HG03378 (cell line): ENCODE results near the gene LURAP1L.

Experiments used
- ATAC-seq: cut with Tn5 transposase; IDR thresholded peaks from one replicate; pipeline ENCODE4 v1.9.1; 2021; ENCODE audit warnings: mild to moderate bottlenecking, moderate library complexity; ENCODE audit not compliant: unreplicated experiment

The LURAP1L gene

DNA sequence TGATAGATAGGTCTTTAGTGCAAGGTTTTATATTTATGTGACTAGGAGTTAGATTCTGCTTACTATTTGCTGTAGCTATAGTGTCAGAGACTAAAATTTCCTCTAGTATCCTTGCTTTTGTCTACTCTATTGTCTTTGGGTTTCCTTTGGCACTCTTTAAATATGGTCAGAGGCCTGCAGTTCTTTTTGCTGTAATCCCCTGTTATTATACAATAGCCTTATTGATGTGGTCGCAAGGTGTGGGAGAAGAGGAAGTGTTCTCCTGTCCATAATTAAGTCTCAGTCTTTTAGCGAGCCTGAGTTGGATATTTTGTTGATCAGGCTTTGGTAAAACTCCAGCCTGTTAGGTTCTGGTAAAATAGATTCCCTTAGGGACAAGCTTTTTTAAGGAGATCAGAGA lies 34.9 kb downstream of the LURAP1L start:
- ATAC-seq: no peak

DNA sequence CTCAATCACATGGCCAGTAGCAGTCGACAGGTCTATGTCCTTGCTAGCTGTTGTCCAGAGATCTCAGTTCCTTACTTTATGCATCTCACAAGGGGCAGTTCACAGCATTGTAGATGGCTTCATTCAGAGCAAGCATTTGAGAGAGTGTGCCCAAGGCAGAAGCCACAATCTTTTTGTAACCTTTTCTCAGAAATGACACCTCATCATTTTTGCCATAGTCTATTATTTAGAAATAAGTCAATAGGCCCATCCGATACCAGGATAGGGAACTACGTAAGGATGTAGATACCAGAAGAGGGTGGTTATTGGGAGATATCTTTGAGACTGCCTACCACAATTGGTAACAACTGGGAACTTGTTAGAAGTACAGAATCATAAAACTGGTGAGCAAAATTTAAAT lies 37.1 kb downstream of the LURAP1L start:
- no peak for ATAC-seq

DNA sequence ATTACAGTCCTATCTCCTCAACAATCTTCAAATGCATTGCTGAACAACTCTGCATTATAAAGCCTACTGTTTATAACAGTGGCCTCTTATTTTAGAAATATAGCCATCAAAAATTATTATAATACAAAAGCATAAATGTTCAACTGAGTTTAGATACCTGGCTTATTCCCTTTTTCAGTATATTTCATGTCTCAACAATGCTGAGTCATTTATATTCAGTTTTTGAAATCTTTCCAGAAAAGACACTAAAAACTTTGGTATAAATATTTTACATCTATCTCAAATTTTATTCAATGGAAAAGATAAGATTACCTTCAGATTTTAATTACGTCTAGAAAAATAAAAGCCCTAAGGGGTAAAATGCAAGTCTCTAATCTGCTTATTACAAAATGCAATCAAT lies 37.9 kb downstream of the LURAP1L start:
- no peak for ATAC-seq

DNA sequence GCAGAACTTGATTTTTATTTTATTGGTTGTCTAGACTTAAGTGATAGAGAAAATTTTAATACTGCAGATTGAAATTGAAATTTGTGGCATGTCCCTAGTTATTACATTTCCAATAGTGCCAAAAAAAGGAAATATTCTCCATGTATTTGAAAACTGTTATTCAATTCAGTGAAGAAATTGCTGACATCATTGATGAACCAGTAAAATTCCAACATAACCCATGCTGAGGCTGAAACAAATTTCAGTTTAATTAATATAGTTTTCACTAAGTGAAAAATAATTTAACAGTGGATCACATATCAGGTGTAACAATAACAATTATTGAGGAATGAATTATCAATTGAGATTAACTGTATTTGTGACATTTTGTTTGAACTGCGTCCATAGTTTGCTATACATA lies 38.7 kb downstream of the LURAP1L start:
- ATAC-seq: no peak

DNA sequence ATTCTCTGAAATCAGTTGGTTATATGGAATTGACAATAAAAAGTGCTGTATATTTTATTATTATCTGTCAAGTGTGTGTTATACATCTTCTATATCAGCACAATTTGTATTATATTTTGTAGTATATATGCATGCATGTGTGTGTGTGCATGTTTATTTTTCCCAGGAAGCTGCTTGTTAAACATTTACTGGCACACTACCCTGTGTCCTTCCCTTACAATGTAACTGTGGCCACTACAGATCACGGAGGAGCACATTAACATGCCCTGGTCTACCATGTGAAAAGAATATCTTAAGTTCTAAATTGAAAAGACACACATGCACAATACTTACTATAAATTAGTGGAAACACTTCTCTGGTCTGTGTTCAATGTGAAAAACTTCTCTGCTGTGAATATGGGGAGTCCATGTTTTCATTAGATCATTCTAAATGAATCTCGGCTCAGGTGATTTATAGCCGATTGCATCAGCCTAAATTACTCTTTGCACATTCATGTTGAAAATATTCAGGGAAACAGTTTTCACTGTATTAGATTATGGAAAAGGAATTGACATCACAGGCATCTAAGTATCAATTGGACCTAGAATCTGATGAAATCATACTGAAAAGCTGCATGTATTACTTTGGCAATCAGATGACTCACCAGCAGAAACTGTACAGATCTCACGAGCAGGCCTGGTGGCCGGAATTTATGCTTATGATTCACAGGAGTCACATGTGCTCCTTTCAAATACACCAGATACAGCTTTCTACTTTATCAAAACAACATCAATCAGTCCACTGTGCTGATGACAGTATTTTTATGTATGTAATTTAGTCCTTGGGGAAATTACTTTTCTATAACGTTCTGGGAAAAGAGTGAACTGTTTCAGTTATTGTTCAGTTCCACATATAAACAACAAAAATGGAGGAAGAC lies 39.4 kb downstream of the LURAP1L start:
- no peak for ATAC-seq

DNA sequence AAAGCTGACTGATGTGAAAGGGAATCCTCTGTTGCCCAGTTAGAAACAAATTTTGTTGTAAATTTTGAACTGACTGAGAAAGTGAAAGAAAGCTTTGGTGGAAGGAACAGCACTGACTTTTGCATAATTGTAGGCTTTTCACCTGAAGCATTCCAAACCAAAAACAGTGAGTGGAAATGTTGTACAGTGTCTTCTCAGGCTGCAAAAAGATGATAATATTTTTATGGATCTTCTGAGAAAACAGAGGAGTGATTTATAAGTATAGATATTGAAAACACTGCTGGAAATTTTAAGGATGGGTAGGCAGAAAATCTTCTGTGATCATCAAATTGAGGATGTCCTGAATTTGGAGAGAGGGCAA lies 40.0 kb downstream of the LURAP1L start:
- no peak for ATAC-seq

DNA sequence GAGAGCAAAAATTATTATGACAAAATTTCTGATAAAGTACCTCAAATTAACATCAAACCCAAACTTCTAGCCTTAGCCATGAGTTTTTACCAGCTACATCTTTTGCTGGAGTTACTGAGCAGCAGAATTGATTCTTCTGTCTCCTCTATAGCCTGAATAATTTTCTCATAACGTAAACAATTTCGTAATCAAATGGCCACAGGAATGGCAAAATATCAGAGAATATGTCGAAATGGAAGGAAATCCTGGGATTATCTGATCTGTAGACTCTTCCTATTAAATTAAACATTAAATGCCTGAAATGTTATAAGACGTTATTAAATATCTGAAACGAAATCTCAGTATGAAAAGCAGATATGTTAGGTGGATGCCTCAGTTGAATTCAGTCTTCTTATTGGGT lies 41.1 kb downstream of the LURAP1L start:
- no peak for ATAC-seq

DNA sequence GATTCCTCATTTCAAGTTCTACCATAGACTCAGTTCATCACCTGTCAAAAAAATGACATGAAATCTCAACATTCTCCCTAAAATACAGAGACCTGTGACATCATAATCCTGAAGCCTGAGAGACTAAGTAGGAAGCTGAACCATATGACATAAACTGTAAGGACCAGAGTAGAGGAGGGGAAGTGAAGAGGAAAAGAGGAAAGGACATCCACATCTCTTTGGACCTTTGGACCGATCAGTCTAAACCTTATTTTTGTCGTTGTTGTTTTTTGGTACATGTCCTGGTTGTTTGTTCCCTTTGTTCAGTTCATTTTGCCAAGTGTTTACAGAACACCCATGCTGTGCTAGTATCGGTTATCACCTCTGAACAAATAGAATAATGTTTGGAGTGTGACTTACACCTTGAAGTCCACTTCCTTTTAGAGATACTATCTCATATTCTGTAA lies 41.9 kb downstream of the LURAP1L start:
- ATAC-seq: no peak

DNA sequence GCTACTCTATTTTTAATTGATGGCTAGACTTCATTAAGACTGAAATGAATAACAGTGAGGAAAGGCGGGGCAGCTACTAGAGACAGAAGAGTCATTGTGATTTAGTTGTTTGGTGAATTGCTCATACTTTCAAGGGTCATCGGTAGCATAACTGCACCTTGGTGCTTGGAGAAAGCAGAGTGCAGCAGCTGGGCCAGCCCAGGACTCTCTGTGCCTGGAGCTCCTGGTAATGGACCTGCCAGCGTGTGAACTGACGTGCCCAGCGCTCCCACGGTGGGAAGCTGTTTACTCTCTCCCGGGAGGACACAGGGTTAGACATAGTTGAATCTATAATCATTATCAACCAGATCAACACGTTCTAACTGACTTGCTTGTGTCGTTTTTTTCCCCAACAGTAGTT lies 42.9 kb downstream of the LURAP1L start:
- no peak for ATAC-seq

DNA sequence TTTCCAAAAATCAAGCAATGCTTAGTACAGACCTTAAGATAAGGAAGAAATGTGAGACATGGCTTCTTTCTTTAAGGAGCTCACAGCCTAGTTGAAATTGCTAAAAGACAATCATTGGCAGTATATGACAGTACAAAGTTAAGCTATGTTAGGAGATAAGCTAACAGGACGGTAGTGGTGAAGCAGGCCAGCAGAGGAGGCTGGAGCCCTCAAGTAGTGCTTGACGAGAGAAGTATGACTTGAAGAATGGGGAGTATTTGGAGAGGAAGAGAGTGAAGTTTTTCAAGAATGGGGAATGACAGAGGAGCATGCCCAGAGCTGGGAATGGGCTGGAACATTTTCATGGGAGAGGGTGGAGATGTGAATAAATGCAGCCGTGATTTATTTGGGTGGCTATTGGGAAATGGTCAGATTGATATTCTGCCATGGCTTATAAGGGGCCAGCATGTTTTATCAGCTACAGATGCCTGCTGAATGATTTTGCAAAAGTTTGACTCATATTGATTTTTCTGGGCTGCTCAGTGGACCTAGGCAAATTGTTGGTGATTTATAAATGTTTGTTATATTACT lies 43.7 kb downstream of the LURAP1L start:
- ATAC-seq: no peak

DNA sequence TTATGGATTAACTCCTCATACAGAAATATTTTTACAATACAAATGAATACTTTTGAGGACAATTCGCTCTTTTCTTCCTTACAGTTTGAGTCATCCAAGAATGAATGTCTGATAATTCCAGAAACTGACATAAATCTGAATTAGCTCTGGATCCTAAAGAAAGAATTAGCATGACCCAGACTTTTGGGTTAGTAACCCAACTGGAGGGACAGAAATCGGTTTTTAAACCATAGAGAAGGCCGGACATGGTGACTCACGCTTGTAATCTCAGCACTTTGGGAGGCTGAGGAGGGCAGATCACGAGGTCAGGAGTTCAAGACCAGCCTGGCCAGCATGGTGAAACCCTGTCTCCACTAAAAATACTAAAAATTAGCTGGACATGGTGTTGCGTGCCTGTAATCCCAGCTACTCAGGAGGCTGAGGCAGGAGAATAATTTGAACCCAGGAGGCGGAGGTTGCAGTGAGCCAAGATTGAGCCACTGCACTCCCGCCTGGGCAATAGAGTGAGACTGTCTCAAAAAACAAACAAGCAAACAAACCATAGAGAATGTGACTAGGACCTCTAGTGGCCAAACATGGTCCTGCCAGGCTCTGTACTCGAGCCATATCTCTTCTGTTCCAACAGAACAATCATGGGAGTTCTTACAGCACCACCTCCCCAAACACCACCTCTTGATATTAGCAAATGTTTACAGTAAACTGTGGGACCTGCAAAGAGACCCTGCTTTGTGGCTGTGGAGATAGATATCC lies 44.8 kb downstream of the LURAP1L start:
- peak; percentile 71 for ATAC-seq

DNA sequence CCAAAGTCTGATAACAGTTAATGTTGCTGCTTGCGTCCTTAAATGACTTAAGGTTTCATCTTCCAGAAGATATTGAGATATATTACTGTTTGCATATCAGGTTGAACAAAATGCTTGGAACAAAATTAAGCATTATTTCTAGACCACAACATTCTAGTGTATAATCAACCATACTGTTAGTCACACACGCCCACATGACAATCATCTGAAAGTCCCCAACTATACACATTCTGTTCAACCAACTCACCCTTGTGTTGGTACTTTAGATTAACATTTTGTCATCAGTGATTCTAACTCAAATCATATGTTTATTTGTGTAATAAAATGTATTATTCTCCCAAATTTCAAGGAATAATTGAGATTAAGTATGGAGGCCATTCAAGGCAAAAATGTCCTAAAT lies 47.3 kb downstream of the LURAP1L start:
- no peak for ATAC-seq

DNA sequence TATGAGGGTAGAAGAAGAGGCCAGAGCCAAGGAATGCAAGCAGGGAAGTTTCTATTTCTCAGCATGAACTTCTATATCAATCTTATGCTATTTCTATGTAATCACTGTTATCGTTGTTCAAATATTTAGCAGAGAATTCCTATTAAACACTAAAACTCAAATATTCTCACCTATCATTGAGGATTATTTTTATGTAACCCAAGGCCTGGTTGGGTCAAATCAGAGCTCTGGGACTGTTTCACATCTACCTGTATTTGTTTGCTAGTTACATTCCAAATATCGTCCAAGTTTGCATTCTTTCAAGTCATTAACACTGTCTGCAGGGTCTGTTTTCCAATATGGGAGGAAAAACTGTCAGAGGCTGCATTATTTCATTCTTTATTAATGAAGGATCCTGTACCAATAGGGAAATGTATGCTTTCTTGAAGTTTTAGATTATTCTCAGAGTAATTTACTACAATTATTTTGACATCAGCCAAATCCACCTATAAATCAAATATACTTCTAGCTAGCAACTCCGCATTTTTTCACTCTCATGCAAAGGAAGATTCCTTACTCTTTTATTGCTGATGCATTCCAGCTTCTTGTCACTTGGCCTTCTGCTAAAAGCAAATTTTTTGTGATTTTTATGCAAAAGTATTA lies 52.2 kb downstream of the LURAP1L start:
- no peak for ATAC-seq

DNA sequence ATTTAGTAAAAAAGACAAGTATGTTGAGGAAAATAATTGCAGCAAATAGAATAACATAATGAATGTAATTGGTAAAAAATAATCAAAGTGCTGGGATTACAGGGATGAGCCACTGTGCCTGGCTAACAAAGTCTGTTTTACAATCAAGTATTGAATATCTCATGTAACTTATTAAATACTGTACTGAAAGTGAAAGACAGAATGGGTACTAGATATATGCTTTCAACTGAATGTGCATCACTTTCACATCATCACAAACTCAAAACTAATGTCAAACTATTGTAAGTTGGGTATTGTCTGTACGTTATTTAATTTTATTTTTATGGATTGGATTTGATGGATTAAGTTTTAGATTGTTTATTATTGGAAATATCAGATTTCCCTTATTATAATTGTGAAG lies 58.9 kb downstream of the LURAP1L start:
- ATAC-seq: no peak

DNA sequence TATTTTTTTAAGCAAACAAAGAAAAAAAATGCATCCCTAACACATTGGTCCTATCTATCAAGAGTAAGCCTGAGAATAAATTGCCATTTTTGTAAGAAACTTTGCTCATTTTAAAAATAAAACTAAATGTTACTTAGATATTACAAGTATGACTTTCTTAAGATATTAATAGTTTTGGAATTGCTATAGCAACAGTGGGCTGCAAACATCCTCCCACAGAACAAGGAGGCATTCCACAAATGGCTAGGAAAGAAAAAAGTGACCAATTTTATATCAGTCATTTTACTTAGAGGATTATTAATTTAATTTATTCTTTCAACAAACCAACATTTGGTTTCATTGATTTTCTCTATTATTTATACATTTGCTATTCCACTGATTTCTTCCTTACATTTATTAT lies 63.7 kb downstream of the LURAP1L start:
- no peak for ATAC-seq

DNA sequence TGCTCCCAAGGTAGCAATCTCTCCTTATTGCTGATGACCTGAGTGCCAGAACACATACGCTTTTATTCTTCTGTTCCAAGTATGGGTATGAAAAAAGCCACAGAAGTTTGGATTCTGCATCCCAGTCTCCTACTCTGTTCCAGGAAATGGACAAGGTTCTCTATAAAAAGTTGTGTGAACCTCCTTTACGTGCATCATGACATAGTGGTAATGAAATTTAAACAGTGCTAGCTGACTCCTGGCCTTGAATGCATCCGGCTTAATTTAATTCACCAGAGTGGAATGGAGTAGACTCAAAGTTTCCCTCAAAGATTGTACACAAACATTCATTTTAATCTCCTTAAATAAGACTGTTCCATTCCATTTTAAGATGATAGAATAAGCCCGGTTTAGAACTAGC lies 68.9 kb downstream of the LURAP1L start:
- ATAC-seq: no peak

DNA sequence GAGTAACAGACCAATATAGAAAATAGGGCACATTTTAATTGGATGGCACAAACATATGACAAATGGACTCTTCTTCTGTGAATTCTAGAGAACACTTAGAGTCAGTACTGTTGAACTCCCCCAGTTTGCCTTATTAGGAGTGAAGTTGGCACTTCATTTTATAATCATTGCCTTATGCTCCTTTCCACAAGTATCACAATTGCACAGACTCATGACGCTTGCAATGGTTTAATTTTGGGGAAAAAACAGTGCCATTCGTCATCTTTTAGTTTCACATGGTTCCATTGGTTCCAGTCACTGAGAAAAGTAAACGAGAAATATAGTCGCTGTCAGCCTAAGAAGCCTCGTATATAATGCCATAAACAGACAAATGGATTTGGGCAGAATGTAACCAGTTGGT lies 71.2 kb downstream of the LURAP1L start:
- ATAC-seq: no peak

DNA sequence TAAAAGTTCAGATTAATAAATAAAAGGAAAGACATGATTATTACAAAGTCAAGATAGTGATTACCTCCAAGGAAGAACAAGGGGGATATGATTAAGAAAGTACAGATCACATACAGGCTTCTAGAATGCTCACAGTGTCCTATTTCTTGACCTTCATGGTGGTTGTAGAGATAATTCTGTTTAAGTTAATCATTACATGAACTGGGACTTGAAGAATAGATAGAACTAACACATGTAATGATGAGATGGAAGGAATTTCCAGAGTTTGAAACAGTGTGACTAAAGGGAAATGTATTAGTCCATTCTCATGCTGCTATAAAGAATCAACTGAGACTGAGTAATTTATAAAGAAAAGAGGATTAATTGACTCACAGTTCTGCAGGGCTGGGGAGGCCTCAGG lies 72.7 kb downstream of the LURAP1L start:
- no peak for ATAC-seq

DNA sequence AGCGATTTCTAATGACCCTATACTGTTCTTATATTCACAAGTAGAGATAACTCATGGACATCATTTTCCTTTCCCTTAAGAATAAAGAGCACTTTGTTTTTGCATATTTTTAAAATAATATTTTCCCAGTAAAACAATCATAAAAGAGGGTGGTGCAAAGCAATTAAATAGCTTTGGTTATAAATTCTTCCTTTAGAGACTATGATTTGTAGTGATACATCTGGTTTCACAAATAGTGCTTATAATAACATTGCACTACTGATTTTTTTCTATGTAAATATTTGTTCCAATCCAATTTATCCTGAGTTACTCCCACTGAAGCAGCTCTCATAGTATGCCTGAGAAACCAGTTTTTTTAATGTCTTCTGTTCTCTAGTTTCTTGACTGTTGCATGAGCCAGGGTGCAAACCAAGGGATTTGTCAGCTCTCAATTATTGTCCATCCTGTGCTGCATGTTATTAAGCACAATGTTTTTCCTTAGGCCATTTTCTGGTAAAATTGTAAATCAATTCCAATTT lies 74.7 kb downstream of the LURAP1L start:
- ATAC-seq: no peak

DNA sequence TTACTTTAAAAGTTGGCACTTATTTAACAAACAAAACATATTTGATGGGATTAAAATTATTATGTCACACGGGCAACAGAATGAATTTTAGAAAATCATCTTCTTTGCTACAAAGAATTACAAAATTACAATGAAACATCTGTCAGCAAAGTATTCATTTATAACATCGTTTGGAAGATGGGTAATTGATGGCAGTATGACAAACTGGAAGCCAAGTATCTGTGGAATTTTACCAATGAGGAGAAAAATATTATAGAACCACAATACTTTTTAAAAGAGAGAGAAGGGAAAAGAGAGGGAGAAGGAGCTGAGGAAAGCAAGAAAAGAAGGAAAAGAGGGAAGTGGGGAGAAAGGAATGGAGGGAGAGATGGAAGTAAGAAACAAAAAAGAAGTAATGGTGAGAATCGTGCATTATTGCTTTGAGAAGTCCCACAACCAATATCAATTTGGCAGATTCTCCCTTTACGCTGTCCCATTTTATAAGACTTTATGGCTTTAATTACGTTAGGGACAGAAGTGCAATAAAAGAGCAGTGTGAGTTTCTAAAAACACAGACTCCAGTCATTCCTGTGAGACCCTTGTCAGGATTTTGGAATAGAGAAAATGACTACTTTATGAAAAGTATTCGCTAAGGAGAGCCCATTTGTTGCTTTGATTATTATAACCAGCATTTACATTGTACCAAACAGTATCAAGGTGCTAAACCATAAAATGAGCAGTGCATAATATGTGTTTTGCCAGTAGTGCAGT lies 76.7 kb downstream of the LURAP1L start:
- ATAC-seq: no peak

DNA sequence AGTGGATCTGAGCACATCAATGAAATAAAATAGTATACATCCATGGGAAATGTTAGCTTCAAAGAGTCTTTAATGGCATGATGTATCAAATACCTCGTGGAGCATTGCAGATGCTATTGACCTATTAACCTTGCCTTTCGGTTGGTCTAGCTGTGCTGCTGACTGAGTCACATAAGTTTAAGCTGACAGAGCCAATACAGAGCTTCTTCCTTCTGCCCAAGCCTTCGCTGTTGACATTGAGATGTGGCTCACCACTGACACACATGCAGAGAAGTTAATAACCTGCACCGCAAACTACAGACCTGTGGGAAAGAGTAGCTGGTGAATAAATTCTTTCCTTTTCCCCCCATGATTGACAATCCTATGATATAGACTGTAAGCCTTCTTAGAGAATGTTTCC lies 78.2 kb downstream of the LURAP1L start:
- no peak for ATAC-seq
